Ishikawa (cell line): ENCODE data around the gene IER5.

Experiments
- CEBPB ChIP-seq: IDR thresholded peaks from 2 replicates; pipeline ENCODE4 v1.6.1; 2012
- CREB1 ChIP-seq: IDR thresholded peaks from 2 replicates; pipeline ENCODE4 v1.6.1; 2012; ENCODE audit warnings: low read depth
- EGR1 ChIP-seq: IDR thresholded peaks from 2 replicates; pipeline ENCODE4 v1.6.1; 2012
- EP300 ChIP-seq: IDR thresholded peaks from 2 replicates; pipeline ENCODE4 v1.6.1; 2012; ENCODE audit warnings: borderline replicate concordance
- FOXM1 ChIP-seq: IDR thresholded peaks from 2 replicates; pipeline ENCODE4 v1.6.1; 2012; ENCODE audit warnings: low read depth, borderline replicate concordance
- NFIC ChIP-seq: IDR thresholded peaks from 2 replicates; pipeline ENCODE4 v1.6.1; 2012
- RAD21 ChIP-seq: IDR thresholded peaks from 2 replicates; pipeline ENCODE4 v1.6.1; 2012; ENCODE audit warnings: low read depth
- TAF1 ChIP-seq: IDR thresholded peaks from 2 replicates; pipeline ENCODE4 v1.6.1; 2012; ENCODE audit warnings: low read depth, mild to moderate bottlenecking
- TCF12 ChIP-seq: IDR thresholded peaks from 2 replicates; pipeline ENCODE4 v1.6.1; 2012; ENCODE audit warnings: low read depth
- TEAD4 ChIP-seq: IDR thresholded peaks from 2 replicates; pipeline ENCODE4 v1.6.1; 2012
- YY1 ChIP-seq: IDR thresholded peaks from 2 replicates; pipeline ENCODE4 v1.6.1; 2012; ENCODE audit warnings: low read depth
- ZBTB7A ChIP-seq: IDR thresholded peaks from 2 replicates; pipeline ENCODE4 v1.6.1; 2012; ENCODE audit warnings: low read depth
- TF ChIP-seq, protein P1 (sequence below): IDR thresholded peaks from 2 replicates; pipeline ENCODE4 v1.6.1; 2012
- TF ChIP-seq, protein P2 (sequence below): IDR thresholded peaks from 2 replicates; pipeline ENCODE4 v1.6.1; 2012
- TF ChIP-seq, protein P3 (sequence below): IDR thresholded peaks from 2 replicates; pipeline ENCODE4 v1.6.1; 2012; ENCODE audit warnings: low read depth, mild to moderate bottlenecking

IER5 gene

DNA sequence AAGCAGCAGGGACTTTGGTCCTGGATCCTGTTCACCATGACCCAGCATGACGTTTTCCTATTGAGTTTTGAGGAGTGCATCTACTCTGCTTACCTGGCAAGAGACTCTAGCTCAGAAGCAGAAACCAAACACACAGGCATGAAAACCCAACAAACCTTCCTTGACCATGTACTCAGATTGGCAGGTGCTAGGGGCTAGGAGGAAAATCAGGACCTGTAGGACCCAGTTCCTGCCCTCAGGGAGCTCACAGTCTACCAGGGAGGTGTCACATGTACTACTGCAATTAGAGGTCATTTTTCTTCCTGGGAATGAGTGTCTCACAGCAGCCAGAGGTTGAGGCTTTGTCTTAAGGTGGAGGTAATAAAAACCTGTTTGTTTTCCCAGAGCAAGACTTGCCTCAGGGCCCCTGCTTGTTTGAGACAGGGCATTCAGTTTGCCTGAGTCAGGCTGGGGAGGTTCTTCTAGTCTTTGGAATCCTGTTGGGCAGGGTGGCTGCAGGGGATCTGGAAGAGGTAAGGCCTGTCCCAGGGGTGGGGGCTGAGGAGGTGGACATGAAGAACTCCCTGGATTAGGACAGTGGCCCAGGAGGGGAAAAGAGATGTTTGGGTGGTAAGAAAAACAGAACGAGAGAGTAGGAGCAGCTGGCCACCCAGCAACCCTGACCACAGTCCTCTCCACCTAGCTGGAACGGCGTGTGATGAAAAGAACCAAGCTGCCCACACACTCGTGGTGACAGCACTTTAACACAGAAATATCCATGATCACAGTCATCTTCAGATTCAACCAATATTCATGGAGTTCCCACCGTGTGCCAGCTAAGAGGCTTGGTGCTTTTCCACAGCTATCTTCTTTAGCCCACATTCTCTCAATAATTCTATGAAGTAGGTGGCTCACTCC is 30.8 kb downstream of the IER5 start:
- TF ChIP-seq TEAD4 (0 out of 2 replicates have a peak, but pooled peaks have one; percentile 24), NFIC (no peak)
- TF ChIP-seq, protein P1, sequence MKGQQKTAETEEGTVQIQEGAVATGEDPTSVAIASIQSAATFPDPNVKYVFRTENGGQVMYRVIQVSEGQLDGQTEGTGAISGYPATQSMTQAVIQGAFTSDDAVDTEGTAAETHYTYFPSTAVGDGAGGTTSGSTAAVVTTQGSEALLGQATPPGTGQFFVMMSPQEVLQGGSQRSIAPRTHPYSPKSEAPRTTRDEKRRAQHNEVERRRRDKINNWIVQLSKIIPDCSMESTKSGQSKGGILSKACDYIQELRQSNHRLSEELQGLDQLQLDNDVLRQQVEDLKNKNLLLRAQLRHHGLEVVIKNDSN: no peak

DNA sequence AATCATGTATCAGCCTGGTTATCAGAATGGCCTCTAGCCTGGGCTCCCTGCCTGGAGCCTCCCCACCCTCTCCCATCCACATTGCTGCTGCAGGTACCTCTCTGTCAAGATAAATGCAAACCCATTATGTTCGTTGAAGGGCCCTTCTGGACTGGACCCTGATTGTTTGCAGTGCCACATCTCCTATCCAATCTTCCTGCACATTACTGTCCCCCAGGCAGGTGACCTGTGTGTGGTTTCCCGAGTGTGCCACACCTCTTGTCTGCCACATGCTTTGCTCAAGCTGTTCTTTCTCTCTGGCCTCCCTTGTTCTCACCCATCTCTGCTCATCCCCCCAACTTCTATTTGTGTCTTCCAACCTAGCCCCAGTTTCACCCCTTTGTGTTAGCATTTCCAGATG is 32.4 kb downstream of the IER5 start:
- TF ChIP-seq ZBTB7A (no peak), YY1 (no peak), NFIC (no peak), EGR1 (no peak), TAF1 (no peak)
- TF ChIP-seq, protein P2, sequence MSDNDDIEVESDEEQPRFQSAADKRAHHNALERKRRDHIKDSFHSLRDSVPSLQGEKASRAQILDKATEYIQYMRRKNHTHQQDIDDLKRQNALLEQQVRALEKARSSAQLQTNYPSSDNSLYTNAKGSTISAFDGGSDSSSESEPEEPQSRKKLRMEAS: no peak
- TF ChIP-seq, protein P3, sequence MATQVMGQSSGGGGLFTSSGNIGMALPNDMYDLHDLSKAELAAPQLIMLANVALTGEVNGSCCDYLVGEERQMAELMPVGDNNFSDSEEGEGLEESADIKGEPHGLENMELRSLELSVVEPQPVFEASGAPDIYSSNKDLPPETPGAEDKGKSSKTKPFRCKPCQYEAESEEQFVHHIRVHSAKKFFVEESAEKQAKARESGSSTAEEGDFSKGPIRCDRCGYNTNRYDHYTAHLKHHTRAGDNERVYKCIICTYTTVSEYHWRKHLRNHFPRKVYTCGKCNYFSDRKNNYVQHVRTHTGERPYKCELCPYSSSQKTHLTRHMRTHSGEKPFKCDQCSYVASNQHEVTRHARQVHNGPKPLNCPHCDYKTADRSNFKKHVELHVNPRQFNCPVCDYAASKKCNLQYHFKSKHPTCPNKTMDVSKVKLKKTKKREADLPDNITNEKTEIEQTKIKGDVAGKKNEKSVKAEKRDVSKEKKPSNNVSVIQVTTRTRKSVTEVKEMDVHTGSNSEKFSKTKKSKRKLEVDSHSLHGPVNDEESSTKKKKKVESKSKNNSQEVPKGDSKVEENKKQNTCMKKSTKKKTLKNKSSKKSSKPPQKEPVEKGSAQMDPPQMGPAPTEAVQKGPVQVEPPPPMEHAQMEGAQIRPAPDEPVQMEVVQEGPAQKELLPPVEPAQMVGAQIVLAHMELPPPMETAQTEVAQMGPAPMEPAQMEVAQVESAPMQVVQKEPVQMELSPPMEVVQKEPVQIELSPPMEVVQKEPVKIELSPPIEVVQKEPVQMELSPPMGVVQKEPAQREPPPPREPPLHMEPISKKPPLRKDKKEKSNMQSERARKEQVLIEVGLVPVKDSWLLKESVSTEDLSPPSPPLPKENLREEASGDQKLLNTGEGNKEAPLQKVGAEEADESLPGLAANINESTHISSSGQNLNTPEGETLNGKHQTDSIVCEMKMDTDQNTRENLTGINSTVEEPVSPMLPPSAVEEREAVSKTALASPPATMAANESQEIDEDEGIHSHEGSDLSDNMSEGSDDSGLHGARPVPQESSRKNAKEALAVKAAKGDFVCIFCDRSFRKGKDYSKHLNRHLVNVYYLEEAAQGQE: no peak

DNA sequence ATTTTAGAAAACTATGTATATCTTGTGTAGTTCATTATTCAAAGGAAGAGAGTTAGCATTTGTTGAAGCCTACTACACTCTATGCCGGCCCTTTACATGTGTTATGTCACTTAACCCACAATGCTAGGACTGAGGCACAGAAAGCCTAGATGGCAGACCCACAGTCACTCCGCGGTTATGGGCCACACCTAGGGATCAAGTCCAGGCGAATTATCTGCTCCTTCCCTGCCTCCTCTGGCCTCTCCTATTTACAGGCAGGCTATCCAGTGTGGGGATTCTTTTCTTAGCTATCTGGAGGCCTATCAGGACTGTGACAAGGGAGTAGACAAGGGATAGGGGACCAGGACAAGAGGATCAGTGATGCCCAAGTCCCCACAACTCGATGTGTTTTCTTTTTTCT is 33.0 kb downstream of the IER5 start:
- no peak for TF ChIP-seq TCF12
- no peak for TF ChIP-seq CEBPB
- no peak for TF ChIP-seq YY1
- TF ChIP-seq NFIC: no peak
- no peak for TF ChIP-seq ZBTB7A
- no peak for TF ChIP-seq FOXM1
- TF ChIP-seq EGR1: no peak
- TF ChIP-seq CREB1: no peak
- no peak for TF ChIP-seq EP300
- TF ChIP-seq, protein P3: no peak
- TF ChIP-seq, protein P2: no peak
- TF ChIP-seq TAF1: no peak
- TF ChIP-seq, protein P1: no peak
- no peak for TF ChIP-seq RAD21
- TF ChIP-seq TEAD4: no peak

DNA sequence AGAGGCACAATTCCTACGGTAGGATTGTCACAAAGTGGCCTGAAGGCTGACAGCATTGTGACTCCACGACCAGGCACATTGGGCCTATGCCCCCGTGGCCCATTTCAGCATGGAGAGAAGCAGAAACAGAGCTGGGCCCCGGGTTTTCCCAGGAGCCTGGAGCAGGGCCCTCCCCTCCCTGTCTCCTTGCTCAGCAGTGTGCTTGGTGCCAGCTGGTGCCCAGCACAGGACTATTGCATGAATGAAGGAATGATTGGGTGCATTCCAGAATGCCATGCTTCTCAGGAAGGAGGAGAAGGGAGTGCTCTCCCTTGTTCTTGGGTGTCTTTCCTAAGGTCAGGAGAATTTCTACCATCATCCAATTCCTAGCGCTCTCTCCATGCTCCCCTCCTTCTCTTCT is 33.7 kb downstream of the IER5 start:
- TF ChIP-seq, protein P3: no peak
- TF ChIP-seq NFIC: no peak
- TF ChIP-seq, protein P1: no peak
- TF ChIP-seq EGR1: no peak
- no peak for TF ChIP-seq RAD21
